Measurements from ENCODE around the gene UBN1.

DNA sequence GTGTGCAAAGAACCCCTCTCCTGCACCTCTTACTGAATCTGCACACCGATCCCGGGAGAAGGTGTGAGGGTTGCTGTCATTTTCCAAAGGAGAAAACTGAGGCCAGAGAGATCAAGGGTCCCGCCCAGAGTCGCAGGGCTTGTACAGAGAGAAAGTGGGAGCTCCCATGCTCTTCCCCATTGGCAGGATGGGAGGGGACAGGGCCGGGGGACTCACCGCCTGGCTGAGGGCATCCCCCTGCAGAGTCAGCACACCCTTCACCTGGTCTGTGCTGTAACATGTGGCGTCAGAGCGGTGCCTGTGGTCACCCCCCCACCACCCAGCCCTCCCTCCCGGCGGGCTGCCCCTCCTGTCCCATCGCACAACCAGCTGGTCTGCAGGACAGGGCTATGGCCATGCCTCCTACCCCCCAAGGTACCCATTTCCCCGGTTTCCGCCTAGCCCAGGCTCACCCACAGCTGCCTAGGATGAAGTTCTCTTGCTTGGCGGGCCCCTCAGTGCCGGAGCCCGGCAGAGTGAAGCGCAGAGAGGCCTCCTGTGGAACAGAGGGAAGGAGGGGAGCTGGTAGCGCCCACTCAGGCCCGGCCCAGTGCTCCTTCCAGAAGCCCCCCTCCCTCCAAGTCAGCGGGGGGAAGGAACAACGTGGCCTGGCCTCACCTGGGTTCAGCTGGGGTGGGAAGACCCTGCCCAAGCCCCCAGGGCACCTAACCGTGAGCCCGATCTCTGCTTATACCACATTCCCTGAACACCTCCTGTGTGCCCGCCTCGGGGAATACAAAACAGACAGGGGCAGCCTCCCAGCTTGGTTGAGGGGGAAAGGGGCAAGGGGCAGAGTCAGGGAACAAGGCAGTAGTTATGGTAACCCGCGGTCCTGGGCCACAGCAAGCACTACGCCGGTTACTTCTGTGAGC is 46.0 kb upstream of the UBN1 start:
- TF ChIP-seq, protein P1, sequence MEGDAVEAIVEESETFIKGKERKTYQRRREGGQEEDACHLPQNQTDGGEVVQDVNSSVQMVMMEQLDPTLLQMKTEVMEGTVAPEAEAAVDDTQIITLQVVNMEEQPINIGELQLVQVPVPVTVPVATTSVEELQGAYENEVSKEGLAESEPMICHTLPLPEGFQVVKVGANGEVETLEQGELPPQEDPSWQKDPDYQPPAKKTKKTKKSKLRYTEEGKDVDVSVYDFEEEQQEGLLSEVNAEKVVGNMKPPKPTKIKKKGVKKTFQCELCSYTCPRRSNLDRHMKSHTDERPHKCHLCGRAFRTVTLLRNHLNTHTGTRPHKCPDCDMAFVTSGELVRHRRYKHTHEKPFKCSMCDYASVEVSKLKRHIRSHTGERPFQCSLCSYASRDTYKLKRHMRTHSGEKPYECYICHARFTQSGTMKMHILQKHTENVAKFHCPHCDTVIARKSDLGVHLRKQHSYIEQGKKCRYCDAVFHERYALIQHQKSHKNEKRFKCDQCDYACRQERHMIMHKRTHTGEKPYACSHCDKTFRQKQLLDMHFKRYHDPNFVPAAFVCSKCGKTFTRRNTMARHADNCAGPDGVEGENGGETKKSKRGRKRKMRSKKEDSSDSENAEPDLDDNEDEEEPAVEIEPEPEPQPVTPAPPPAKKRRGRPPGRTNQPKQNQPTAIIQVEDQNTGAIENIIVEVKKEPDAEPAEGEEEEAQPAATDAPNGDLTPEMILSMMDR (IDR thresholded peaks at IDR 0.05; ENCODE audit: insufficient read depth, low read length, poor library complexity, severe bottlenecking), result no peak
- no peak for TF ChIP-seq EZH2phosphoT487 (conservative IDR thresholded peaks at IDR 0.05; ENCODE audit: low read length)

Measured in SU-DHL-6 (cell line).